Mononuclear cell (primary cell): ENCODE results near the gene CYP2E1. TPM values are rescaled to one million over a fixed set of nuclear protein-coding genes. Genes with fewer than 3 reads are reported as not detected.
"Not testable (repeated sequence)": the region's sequence is repeated elsewhere in the genome, so short reads cannot be mapped to it uniquely, and the experiment has no call there.

Experiments
- H3K27me3 ChIP-seq: 2 replicates; pipeline ENCODE4 v1.6.0; 2011; ENCODE audit warnings: low read length, control low read depth; ENCODE audit not compliant: insufficient read depth
- H3K4me1 ChIP-seq: 2 replicates; pipeline ENCODE4 v1.5.1; 2011; ENCODE audit warnings: mild to moderate bottlenecking, low read length, control low read depth; ENCODE audit not compliant: insufficient read depth
- H3K4me3 ChIP-seq: 2 replicates; pipeline ENCODE4 v1.5.1; 2011; ENCODE audit warnings: mild to moderate bottlenecking, low read length, moderate library complexity
- H3K9me3 ChIP-seq: 2 replicates; pipeline ENCODE4 v1.5.1; 2011; ENCODE audit warnings: low read depth, mild to moderate bottlenecking, control low read depth, low read length
- total RNA-seq: library from RNA; depleted of rRNA; stranded (reverse); fragments of >200 nt; gene quantifications from one replicate; pipeline ENCODE4 v1.2.3, GENCODE V29; 2012

The CYP2E1 gene
- total RNA-seq, 1 donor: 0.42 TPM

GRCh38 chr10:133577037-133577436 lies 49.9 kb downstream of the CYP2E1 start:
- H3K4me3 ChIP-seq, H3K9me3 ChIP-seq, H3K4me1 ChIP-seq, H3K27me3 ChIP-seq: not testable (repeated sequence)

Other genes starting within 250 kb of the CYP2E1 start
- 54.9 TPM for gene TUBGCP2, start 218.5 kb upstream of the CYP2E1 start, total RNA-seq
- 16.8 TPM for gene ZNF511, start 218.4 kb upstream of the CYP2E1 start, total RNA-seq
- gene CALY, start 190.5 kb upstream of the CYP2E1 start, total RNA-seq: 0.73 TPM
- gene PRAP1, start 180.0 kb upstream of the CYP2E1 start, total RNA-seq: not detected
- gene FUOM, start 169.3 kb upstream of the CYP2E1 start, total RNA-seq: 7.1 TPM
- 13.5 TPM for gene ECHS1, start 154.0 kb upstream of the CYP2E1 start, total RNA-seq
- gene PAOX, start 148.1 kb upstream of the CYP2E1 start, total RNA-seq: 1.9 TPM
- gene MTG1, start 133.2 kb upstream of the CYP2E1 start, total RNA-seq: 14.9 TPM
- under 0.01 TPM for gene SPRN, start 102.7 kb upstream of the CYP2E1 start, total RNA-seq
- gene SCART1, start 73.4 kb upstream of the CYP2E1 start, total RNA-seq: 1.5 TPM
- gene SYCE1, start 38.2 kb downstream of the CYP2E1 start, total RNA-seq: not detected
- not detected for gene FRG2B, start 99.4 kb downstream of the CYP2E1 start, total RNA-seq